GM18498 (cell line): ENCODE data around the gene BAZ2B.
"Not testable (repeated sequence)": the region's sequence is repeated elsewhere in the genome, so short reads cannot be mapped to it uniquely, and the experiment has no call there.

Experiments used
- ATAC-seq: cut with Tn5 transposase; IDR thresholded peaks from one replicate; pipeline ENCODE4 v1.9.1; 2021; ENCODE audit warnings: mild to moderate bottlenecking, moderate library complexity; ENCODE audit not compliant: unreplicated experiment

Gene BAZ2B

DNA sequence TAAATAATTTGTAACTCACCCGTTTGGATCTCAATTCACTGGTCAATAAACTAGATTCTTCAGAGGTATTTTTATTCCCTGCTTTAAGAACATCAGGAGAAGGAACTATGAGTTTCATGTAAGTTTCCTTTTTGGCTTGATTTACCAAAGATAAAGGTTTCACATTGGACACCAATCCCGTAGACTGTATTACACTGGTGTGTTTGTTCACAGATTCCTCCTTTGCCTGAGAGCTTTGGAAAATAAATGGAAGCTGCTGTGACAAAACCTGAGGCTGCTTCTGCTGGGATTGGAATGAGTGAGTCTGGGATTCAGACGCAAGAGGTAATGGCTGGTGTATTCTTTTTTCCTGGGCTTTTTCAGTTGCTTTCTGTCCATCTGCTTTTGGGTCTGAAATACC, 178.1 kb downstream of the BAZ2B start:
- ATAC-seq = no peak

DNA sequence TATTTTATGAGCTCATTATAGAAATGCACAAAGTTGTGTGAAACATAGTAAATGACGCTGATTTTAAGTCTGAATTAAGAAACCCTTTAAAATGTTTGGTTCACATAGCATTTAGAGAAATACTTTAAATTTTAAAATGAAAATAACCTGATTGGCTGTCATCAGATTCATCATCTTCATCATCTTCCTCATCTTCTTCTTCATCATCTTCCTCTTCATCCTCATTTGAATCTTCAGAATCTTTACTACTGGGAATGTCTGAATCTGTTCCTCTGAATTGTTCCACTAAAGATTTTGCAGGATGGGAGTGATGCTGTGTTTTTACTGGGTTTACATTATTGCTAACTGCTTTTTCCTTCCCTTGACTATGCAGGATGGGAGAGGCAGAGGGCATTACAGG, 183.7 kb downstream of the BAZ2B start:
- ATAC-seq = no peak

DNA sequence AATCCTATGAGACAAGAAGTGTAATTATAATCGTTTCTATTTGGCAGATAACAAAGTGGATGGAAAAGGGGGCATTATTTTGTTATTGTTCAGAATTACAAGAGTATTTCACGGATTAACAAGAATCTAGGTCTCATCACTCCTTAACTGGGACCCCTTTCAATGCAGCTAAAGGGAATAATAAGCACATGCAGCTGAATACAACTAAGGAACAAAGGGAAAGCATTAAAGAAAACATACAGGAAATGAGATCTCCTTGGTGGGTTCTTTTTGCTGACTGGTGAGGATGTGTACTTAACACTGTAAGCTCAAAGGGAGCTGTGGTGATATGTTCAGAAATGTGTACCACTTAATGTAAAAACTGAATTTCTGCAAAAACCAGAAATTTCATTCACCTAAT, 189.3 kb downstream of the BAZ2B start:
- ATAC-seq = no peak

DNA sequence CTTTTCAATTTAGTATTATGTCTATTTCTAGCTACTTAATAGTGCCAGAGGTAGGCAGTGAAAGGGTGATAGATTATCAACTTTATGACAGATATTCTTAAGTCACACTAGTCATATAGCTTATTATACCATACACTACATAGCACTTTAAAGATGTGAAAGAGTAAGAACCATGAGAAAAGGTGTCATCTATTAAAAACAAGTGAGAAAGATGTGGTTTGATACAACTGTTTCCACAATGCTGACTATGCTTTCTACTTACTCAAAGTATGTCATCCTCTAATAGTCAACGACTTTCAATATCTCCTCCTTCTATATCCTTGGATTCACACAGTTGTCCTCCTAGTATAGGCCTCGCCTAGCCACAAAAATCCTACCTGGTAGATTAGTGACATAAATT, 196.9 kb downstream of the BAZ2B start:
- ATAC-seq = no peak

DNA sequence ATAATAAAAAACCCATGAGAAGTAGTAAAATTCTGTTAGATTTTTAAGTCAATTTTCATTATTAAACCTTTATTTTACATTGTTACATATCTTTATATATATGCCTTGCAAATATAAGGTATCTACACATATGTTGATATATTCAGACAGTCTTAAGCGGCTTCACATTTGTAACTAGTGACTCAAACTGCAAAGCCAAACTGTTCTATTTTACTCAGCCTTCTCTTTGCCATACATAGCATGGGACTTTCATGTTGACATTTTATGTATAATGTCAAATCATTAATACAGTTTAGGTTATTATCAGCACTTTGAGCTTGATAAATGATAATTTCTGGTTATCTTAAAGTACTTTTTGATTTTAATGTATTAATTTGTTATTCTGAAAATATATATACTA, 204.9 kb downstream of the BAZ2B start:
- ATAC-seq = no peak

DNA sequence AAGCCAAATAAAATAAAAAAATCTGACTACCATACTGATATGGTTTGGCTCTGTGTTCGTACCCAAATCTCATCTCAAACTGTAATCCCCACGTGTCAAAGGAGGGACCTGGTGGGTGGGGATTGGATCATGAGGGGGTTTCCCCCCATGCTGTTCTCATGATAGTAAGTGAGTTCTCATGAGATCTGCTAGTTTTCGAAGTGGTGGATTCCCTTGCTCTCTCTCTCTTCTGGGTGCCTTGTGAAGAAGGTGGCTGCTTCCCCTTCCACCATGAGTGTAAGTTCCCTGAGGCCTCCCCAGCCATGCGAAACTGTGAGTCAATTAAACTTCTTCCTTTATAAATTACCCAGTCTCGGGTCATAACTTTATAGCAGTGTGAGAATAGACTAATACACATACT, 206.1 kb downstream of the BAZ2B start:
- no peak for ATAC-seq

DNA sequence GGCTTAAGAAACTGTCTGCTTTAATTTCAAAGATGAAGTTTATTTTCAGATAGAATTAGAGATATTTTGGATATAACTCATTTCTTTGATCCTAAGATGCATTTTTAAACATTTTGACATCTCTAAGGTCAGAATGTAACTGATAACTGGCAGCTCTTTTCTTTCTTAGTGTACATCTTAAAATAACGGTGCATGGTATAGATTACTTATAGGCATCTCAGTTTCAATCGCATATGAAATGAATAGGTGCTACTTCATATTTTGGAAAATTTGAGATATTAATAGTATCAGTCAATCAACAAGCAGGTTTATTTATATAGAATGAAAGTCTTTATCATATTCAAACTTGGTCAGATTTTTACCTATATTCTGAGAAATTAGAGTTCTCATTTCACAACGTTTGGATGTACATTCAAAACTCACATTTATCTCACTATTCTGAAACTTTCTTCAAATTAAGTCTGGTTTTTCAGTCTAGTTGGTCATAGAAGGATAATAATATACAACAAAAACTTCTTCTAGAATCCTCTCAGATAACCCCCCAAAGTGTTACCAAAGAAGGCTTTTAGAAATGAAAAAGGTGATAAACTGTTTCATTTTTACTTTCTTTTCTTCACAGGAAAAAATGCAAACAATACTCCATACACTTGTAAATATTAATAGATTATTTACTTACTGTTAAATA, 207.1 kb downstream of the BAZ2B start:
- ATAC-seq = no peak

DNA sequence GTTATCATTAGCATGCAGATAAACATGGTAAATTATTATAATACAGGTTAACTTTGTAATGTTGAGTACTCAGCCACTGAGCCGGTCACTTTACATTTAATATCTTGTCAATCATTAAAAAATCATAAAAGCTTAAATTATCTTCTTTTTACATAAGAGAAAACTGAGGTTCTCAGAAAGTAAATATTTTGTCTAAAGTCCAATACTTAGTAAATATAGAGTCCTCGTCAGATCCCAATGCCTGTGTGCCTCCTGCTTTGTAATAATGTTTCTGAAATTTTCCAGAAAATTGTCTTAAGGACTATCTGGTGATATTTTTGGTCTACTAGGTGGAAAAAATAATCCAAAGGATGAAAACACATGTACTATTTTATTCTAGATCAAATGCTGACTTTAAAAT, 213.6 kb downstream of the BAZ2B start:
- no peak for ATAC-seq

DNA sequence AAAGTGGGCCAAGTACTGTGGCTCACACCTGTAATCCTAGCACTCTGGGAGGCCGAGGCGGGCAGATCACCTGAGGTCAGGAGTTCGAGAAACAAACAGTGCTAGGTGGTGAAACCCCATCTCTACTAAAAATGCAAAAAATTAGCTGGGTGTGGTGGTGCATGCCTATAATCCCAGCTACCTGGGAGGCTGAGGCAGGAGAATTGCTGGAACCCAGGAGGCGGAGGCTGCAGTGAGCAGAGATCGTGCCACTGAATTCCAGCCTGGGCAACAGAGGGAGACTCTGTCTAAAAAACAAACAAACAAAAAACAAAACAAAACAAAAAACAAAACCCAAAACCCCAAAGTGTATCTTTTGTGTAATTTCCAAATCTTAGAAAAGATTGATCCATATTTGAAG, 214.2 kb downstream of the BAZ2B start:
- not testable (repeated sequence) for ATAC-seq

DNA sequence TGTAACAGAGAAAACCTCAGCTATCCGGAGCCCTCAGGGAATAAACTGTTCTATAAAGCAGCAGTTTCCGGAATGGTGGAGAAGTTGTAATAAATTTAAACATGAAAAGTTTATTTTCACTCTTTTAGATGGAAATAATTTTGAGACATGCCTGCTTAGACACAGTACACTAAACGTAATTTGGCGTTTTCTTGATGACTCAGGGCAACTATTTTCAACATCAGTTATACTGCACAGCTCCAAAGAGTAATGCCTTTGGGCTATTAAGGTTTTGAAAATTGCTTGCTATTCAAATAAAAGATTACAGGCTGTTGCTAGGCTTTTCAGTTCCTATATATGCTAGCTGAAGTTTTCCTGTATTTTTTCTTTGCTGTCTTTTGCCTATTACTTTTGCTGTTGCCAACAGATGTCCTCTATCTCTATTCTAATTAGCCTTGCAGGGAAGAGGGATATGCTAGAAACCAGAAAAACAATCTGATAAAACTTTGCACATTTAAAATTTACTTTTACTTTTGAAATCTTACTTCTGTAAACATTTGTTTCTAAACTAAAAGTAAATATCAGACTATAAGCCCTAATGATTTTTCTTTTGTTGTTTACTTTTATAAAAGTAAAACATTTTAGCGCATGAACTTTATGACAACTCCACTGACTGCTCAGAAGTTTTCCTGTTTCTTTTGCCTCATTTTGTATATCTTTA, 216.5 kb downstream of the BAZ2B start:
- ATAC-seq = no peak

DNA sequence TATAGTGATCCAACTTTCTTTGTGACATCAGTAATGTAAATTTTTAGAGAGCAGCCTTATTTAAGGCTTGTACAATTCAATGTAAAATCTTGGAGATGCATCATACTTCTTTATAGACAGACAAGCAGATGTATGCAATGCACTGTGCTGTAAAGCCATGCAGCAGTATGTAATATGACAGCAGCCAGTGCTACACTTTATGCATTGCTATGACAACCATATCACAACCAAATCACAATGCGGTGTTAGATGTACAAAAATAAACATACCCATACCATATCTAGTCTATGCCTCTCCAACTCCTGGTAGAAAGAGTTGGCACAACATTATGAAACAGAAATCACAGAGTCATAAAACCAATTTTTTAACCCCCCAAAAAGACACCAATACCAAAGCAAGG, 219.5 kb downstream of the BAZ2B start:
- ATAC-seq = no peak

DNA sequence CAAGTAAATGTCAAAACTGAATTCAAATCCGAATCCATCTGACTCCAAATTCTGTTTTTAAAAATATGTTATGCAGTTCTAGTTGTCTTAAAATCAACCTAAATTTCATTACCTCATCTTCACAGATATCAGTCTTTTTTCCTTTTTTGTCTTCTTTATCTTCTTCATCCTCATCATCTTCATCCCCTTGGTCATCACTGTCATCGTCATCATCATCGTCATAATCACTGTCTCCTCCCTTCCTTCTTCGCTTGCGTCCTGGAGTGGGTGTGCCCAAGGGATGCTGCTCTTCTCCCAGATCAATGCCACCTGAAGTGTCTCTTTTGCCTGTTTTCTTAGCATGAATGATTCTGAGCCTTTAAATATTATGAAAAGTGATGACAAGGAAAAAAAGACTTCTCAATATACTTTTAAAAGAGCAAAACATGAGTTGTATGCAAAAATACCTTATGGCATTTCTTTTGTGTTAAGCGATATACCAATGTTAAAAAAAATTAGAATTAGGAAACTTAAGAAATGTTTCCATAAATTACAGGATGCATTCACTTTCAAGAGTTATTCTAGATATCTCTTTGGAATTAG, 233.8 kb downstream of the BAZ2B start:
- ATAC-seq = no peak

DNA sequence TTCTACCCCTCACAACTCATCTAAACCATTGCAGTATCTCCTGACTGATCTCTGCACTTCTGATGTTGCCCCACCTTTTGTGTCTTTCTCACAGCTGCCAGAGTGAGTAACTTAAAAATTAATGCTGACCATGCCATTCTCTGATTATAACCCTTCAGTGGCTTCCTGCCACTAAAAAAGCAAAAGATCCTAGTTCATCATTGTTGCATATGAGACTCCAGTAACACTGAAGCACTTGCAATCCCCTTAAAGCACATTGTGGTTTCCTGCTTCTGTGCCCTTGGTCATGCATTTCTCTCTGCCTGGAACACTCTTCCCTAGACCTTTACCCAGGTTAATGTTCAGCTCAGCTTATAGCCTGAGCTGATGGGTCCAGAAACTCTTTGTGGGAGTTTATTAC, 234.8 kb downstream of the BAZ2B start:
- no peak for ATAC-seq

DNA sequence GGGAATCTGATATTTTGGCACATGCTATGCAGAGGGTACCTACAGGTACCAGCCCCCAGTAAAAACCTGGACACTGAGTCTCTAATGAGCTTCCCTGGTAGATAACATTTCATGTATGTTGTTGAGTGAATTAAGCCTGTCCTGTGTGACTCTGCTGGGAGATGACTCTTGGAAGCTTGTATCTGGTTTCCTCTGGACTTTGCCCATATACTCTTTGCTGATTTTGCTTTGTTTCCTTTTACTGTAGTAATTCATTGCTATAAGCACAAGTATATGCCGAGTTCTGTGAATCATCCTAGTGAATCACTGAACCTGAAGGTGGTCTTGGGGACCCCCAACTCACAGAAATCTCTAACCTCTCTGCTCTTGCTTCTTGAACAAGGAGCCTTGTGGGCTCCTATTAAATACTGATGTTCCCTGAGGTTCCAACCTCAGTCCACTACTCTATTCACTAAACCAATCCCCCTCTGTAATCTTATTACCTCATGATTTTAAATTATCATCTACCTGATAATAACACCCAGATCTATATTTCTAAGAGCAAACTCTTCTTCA, 235.6 kb downstream of the BAZ2B start:
- ATAC-seq = no peak

DNA sequence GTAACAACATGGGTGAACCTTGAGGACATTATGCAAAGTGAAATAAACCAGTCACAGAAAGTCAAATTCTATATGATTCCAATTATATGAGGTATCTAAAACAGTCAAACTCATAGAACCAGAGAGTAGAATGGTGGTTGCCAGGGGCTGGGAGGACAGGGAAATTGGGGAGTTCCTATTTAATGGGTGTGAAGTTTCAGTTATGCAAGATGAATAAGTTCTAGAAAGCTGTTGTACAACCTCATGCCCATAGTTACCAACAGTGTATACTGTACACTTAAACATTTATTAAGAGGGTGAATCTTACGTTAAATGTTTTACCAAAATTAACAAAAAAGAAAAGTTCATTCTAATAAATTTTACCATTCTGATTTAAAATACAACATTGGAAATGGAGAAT, 237.2 kb downstream of the BAZ2B start:
- peak; percentile 49 for ATAC-seq

DNA sequence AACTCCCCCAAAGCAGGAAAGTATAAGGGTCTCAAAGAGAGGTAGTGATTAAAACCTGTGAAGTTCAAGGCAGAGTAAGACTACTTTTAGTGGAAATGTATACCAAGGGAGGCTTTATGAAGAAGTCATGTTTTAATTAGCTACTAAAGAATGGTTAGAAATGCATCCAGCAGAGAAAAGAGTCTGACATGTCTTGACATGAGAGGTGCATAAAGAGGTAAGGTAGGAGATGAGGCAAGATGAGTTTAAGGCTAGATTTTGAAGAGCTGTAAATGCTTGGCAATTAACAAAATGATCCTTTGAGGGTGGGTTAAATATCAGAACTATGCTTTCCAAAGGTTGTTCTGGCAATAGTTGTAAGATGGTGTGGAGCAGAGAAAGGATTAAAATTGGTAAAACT, 241.1 kb downstream of the BAZ2B start:
- ATAC-seq = no peak

DNA sequence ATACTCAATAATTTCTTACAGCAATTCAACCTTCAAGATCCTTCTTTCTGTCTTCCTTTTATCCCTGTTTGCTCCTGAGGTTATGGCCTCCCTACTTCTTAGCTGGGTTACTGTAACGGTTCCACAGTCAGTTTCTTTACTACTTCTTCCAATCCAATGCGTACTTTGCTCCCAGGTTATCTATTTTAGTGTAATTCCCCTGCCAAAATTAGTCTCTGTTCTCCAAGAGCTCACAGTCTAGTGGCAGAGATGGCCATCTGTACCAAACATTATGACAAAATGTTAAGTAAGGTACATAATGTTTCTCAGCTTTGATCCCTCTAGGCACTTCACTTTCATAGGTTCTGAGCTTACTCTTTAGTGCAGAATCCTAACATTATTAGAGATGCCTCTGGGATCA, 244.8 kb downstream of the BAZ2B start:
- ATAC-seq = no peak

DNA sequence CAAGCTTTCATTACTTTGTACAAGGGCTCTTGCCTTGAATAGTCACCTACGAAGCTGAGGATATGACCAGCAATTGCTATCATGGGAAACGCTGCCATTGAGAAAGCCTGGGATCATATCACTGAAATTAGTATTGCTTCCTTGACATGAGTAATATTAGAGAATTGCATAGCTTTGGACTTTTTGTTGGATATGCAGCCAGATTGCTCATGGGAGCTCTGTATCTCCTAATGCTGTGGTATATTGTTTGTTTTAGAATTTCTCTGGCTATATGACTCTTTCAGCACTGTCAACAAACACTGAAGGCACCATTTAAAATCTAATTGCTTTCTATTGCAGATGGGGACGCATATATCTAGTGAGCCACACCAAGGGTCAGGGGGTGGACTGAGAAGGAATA, 249.8 kb downstream of the BAZ2B start:
- ATAC-seq = no peak

DNA sequence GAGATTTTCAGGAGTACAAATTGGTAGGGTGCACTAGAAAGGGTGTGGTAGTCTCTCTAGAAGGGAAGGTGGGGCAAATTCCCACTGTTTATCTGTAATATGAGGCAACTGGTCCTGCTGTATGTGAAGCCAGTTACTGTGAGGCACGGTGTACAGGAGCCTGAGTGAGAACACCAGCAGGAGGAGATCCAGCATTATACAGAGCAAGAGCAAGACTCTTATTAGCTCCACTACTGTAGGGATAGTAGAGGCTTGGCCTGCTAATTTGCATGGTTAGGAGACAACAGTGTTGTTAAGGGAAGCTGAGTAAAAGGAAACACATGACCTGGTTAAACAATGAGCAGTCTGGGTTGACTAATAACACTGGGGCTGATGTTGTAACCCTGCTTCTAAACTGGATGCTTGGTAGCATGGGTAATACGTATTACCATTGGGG, 253.5 kb downstream of the BAZ2B start:
- ATAC-seq = no peak

DNA sequence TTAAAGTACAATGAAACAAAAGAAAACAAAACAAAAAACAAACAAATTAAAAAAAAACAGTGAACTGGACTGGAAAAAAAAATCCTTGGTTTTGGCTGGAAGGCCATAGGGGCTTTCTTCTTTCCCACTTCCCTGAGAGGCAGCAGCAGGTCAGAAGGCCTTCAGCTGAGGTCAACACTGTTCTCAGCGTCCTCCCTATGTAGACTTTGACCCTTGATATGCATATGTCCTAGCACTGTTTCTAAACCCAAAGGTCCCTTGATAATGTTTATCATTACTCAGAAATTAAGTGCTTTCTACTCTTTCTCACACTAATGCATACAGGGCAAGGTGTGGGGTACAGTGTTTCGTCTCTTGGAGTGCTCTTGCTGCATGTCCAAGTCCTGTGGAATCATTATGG, 254.3 kb downstream of the BAZ2B start:
- no peak for ATAC-seq

DNA sequence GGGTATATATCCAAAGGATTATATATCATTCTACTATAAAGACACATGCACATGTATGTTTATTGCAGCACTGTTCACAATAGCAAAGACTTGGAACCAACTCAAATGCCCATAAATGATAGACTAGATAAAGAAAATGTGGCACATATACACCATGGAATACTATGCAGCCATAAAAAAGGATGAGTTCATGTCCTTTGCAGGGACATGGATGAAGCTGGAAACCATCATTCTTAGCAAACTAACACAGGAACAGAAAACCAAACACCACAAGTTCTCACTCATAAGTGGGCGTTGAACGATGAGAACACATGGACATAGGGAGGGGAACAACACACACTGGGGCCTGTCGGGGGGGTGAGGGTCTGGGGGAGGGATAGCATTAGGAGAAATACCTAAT, 254.7 kb downstream of the BAZ2B start:
- not testable (repeated sequence) for ATAC-seq

DNA sequence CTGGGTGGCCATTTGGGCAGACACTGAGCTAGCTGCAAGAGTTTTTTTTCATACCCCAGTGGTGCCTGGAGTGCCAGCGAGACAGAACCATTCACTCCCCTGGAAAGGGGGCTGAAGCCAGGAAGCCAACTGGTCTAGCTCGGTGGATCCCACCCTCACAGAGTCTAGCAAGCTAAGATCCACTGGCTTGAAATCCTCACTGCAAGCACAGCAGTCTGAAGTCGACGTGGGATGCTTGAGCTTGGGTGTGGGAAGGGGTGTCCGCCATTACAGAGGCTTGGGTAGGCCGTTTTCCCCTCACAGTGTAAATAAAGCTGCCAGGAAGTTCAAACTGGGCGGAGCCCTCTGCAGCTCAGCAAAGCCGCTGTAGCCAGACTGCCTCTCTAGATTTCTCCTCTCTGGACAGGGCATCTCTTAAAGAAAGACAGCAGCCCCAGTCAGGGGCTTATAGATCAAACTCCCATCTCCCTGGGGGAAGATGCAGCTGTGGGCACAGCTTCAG, 260.2 kb downstream of the BAZ2B start:
- ATAC-seq = no peak
